Stomach (tissue), 9 donors: ENCODE results near the gene LRP3. TPM values are rescaled to one million over a fixed set of nuclear protein-coding genes. Genes with fewer than 3 reads are reported as not detected.

Source experiments
- DNase-seq, 2 donors: peaks; one replicate each; pipeline versions ENCODE4 v3.0.0 to v3.0.0-alpha.2; 2013 to 2019
- H3K27ac ChIP-seq, 5 donors: fragments of 200-600 bp in 4 of 5; sonication (generic) in 4 of 5; one replicate each; pipeline ENCODE4 v1.5.1; 2013 to 2019; ENCODE audit warnings: mild to moderate bottlenecking in 1 of 5, moderate library complexity in 1 of 5
- H3K27me3 ChIP-seq, 3 donors: fragments of 200-600 bp; sonication (generic); one replicate each; pipeline ENCODE4 v1.5.1; 2017 to 2019; ENCODE audit warnings: mixed run types in 1 of 3
- H3K36me3 ChIP-seq, 4 donors: fragments of 200-600 bp; sonication (generic); 1 replicate in 3 of 4; 2 replicates in 1 of 4; pipeline ENCODE4 v1.5.1; 2016 to 2019
- H3K4me1 ChIP-seq, 4 donors: fragments of 200-600 bp; sonication (generic); one replicate each; pipeline ENCODE4 v1.5.1; 2016 to 2019
- H3K4me3 ChIP-seq, 4 donors: fragments of 200-600 bp; sonication (generic) in 3 of 4; one replicate each; pipeline ENCODE4 v1.5.1; 2016 to 2019; ENCODE audit warnings: mild to moderate bottlenecking in 1 of 4
- H3K9me3 ChIP-seq, 4 donors: fragments of 200-600 bp; sonication (generic); one replicate each; pipeline ENCODE4 v1.5.1; 2016 to 2019
- EP300 ChIP-seq: sonication (generic); formaldehyde crosslinking; IDR thresholded peaks from one replicate; pipeline ENCODE4 v1.6.1; 2017; ENCODE audit warnings: antibody characterized with exemption
- POLR2A ChIP-seq, 4 donors: fragments of 450-650 bp; IDR thresholded peaks; one replicate each; pipeline ENCODE4 v1.6.1; 2016; ENCODE audit warnings: antibody characterized with exemption in 4 of 4, control low read depth in 2 of 4, mild to moderate bottlenecking in 1 of 4, moderate library complexity in 1 of 4
- POLR2AphosphoS5 ChIP-seq, 3 donors: sonication (generic); formaldehyde crosslinking; IDR thresholded peaks; one replicate each; pipeline ENCODE4 v1.6.1; 2016; ENCODE audit warnings: antibody characterized with exemption in 3 of 3
- WGBS, 5 donors: extraction: QIAGEN DNeasy Blood & Tissue Kit in 3 of 5; methylation state at CpG; one replicate each; pipeline versions ENCODE4 v1.1.5 to v1.1.7; 2013 to 2018; 5-methylcytosine and 5-hydroxymethylcytosine counted together
- intact Hi-C: fragments of 100-400 bp; cut with DNase I; formaldehyde crosslinking; loops from one replicate; pipeline ENCODE4 v1.15.1; 2023; ENCODE audit warnings: low total_unique reads
- polyA plus RNA-seq, 3 donors: library from polyadenylated mRNA; stranded (reverse); fragments of 200-250 nt; gene quantifications; one replicate each; pipeline ENCODE4 v1.2.3, GENCODE V29; 2013
- total RNA-seq, 5 donors: library from RNA; depleted of rRNA; stranded (reverse); fragments of >200 nt; gene quantifications; one replicate each; pipeline versions ENCODE4 v1.1.0 to v1.2.3, GENCODE V29; 2014 to 2016
- TF ChIP-seq, protein P1 (sequence below), 7 experiments: fragments of 450-650 bp in 4 of 7; fragments of 200-600 bp in 3 of 7; sonication (generic) in 3 of 7; IDR thresholded peaks; one replicate each; pipeline ENCODE4 v1.5.1; 2016 to 2019; ENCODE audit warnings: antibody characterized with exemption in 7 of 7, control low read depth in 2 of 7, mild to moderate bottlenecking in 1 of 7
- donor health status: healthy with polysubstance abuse.
- donor health status: Bipolar disorder and iron deficiency.
- donor health status: healthy.

LRP3 gene
- total and polyA plus RNA-seq, 8 donors, result 7.5 to 26.6 (median 12.8) TPM

DNA sequence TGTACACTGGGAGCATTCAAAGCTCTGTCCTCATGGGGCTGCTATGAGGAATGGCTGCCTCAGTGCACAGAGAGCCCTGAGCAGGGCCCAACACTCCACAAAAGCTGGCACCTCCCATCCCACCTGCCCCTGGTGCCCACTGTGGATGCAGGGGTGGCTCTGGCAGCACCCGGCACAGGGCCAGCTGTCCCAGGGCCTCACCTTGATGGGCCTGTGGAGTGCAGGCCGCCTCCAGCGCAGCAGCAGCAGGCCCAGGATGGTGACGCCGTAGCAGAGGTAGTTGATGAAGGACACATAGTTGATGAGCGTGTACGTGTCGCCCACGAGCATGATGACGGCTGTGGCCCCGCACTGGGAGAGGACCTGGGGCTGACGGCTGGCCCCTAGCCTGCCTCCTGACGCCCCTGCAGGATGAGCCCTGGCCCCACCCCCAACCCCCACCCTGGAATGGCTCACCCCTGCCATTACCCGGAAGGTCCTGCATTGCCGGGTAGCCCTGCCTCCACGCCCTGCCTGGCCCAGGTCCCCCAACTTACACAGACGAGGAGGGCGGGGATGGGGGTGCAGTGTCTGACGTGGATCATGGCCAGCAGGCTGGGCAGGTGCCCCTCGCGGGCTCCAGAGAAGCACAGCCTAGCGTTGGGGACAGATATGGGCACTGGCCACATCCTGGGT lies 16.3 kb downstream of the LRP3 start:
- H3K9me3 ChIP-seq, result no peaks in the 10 kb centered on the region
- no peak overlapping the region for H3K27ac ChIP-seq
- peaks cover 0 to 26% (median 21%) of the 10 kb centered on the region in 4 donors for H3K36me3 ChIP-seq
- TF ChIP-seq POLR2AphosphoS5 (IDR thresholded peaks at IDR 0.05), result no peak
- TF ChIP-seq POLR2A (IDR thresholded peaks at IDR 0.05), result no peak
- H3K4me1 ChIP-seq, result no peaks in the 10 kb centered on the region
- no peak for DNase-seq
- WGBS, 5 donors, result 84 to 93% (median 86%) methylated on average over 7 to 22 of the region's 22 CpGs
- H3K27me3 ChIP-seq, result no peaks in the 10 kb centered on the region
- no peak overlapping the region for H3K4me3 ChIP-seq
- intact Hi-C loops, result no loop called here

DNA sequence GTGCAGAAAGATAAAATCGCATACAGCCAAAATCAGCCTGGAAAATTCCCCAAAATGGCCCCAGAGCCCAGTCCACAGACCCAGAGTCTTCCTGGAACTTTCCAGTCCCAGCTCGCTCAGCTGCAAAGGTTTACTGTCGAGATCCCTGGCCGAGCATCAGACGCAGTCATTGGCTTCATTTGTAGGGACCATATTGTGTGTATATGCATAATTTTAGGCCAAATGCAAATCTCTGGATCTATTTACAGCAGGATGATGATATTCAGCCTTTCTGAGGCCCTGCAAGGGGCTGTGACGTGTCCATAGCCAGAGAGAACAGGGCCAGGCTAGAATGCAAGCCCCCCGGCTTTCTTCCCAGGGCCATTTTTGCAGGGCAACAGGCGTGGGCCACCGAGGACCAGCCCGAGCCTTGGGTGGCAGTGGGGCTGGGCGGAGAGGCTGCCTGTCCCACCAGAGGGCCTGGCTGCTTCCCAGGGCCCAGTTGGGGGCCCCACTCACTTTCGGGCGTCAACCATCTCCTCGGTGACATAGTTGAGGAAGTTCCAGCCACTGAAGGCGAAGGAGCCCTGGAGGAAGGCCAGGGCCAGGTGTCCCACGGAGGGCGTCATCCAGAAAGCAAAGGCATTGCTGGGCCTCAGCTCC lies 17.8 kb downstream of the LRP3 start:
- Histone ChIP-seq H3K4me1 (no peaks in the 10 kb centered on the region), H3K9me3 (no peaks in the 10 kb centered on the region), H3K27me3 (no peaks in the 10 kb centered on the region), H3K4me3 (no peak overlapping the region), H3K36me3 (peaks cover 0 to 10% (median 6%) of the 10 kb centered on the region in 4 donors), H3K27ac (no peak overlapping the region)
- WGBS, 5 donors, result 70 to 84% (median 78%) methylated on average over 7 to 17 of the region's 17 CpGs
- peak in 1 of 2 donors; percentile 77 for DNase-seq
- TF ChIP-seq POLR2AphosphoS5 (IDR thresholded peaks at IDR 0.05) (no peak), POLR2A (IDR thresholded peaks at IDR 0.05) (no peak), EP300 (no peak)
- TF ChIP-seq, protein P1, sequence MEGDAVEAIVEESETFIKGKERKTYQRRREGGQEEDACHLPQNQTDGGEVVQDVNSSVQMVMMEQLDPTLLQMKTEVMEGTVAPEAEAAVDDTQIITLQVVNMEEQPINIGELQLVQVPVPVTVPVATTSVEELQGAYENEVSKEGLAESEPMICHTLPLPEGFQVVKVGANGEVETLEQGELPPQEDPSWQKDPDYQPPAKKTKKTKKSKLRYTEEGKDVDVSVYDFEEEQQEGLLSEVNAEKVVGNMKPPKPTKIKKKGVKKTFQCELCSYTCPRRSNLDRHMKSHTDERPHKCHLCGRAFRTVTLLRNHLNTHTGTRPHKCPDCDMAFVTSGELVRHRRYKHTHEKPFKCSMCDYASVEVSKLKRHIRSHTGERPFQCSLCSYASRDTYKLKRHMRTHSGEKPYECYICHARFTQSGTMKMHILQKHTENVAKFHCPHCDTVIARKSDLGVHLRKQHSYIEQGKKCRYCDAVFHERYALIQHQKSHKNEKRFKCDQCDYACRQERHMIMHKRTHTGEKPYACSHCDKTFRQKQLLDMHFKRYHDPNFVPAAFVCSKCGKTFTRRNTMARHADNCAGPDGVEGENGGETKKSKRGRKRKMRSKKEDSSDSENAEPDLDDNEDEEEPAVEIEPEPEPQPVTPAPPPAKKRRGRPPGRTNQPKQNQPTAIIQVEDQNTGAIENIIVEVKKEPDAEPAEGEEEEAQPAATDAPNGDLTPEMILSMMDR (IDR thresholded peaks at IDR 0.05), result no peak
- intact Hi-C loops, result no loop called here

DNA sequence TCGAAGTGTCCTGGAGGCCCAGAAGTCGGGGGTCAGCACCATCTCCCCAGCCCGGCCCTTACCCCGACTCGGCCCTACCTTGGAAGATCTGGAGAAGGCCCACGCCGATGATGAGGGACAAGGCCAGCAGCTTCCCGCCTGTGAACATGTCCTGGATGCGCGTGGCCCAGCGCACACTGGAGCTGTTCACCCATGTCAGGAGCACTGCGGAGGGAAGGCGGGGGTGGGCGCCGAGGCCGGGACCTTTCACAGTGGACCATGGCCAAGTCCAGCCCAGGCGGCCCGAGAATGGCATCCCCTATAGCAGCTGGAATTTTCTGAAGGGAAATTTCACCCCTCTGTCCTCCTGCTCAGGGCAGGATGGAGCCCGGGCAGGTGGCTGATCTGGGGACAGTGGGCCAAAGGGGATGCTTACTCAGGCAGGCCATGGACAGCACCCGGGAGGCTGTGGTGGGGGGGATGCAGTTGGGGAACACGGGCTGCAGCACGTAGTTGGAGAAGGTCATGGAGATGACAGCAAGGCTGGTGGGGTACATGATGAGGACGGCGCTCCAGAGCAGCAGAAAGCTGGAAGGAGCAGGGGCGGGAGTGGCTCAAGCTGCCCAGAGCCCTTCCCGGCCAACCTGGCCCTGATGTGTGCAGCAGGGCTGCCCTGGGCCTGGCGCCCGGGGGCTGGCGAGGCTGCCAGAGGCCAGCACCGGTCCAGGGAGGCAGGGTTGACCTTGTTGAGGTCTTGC lies 18.5 kb downstream of the LRP3 start:
- no peaks in the 10 kb centered on the region for H3K4me1 ChIP-seq
- H3K27ac ChIP-seq, result no peak overlapping the region
- peaks cover 0 to 6% (median 0%) of the 10 kb centered on the region in 3 donors for H3K27me3 ChIP-seq
- TF ChIP-seq, protein P1 (IDR thresholded peaks at IDR 0.05), result no peak
- no peak for TF ChIP-seq EP300
- TF ChIP-seq POLR2A (IDR thresholded peaks at IDR 0.05), result no peak
- no peak for TF ChIP-seq POLR2AphosphoS5 (IDR thresholded peaks at IDR 0.05)
- no peak overlapping the region for H3K4me3 ChIP-seq
- WGBS, 5 donors, result 65 to 85% (median 74%) methylated on average over 20 to 30 of the region's 30 CpGs
- H3K9me3 ChIP-seq, result no peaks in the 10 kb centered on the region
- peaks cover 0 to 4% (median 0%) of the 10 kb centered on the region in 4 donors for H3K36me3 ChIP-seq
- intact Hi-C loops, result no loop called here
- peak in 1 of 2 donors; percentile 63 for DNase-seq

- Histone ChIP-seq H3K4me3 (no peak overlapping the region), H3K27me3 (peaks cover 0 to 19% (median 0%) of the 10 kb centered on the region in 3 donors), H3K9me3 (no peaks in the 10 kb centered on the region), H3K27ac (no peak overlapping the region), H3K36me3 (no peaks in the 10 kb centered on the region), H3K4me1 (no peaks in the 10 kb centered on the region)
- no peak for TF ChIP-seq EP300
- TF ChIP-seq, protein P1 (IDR thresholded peaks at IDR 0.05), result no peak
- no peak for TF ChIP-seq POLR2A (IDR thresholded peaks at IDR 0.05)
- no peak for TF ChIP-seq POLR2AphosphoS5 (IDR thresholded peaks at IDR 0.05)
- intact Hi-C loops, result no loop called here
- peak in 1 of 2 donors; percentile 61 for DNase-seq
- WGBS, 5 donors, result 42 to 55% (median 51%) methylated on average over 5 to 6 of the region's 6 CpGs
Observed at GRCh38 chr19:33214596-33214995, 20.5 kb downstream of the LRP3 start.
